Measurements from ENCODE around the gene GAGE2A.
"Not testable (repeated sequence)": the region's sequence is repeated elsewhere in the genome, so short reads cannot be mapped to it uniquely, and the experiment has no call there.

GAGE2A gene

DNA sequence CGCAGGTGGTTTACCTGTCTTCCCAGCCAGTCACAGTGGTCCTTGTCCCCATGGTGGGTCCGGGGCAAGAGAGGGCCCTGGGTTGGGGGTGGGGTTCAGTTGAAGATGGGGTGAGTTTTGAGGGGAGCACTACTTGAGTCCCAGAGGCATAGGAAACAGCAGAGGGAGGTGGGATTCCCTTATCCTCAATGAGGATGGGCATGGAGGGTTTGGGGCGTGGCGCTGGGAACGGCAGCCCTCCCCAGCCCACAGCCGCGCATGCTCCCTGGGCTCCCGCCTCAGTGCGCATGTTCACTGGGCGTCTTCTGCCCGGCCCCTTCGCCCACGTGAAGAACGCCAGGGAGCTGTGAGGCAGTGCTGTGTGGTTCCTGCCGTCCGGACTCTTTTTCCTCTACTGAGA is at the start of gene GAGE2A:
Gene GAGE2A (plus strand): TSS at position 301 of the 400 bp plus-strand sequence. CDS start 1,155 bp downstream, outside the sequence.
- H3K27ac ChIP-seq (ENCODE audit: low read depth, low read length); H3K9ac ChIP-seq (ENCODE audit: low read length in 5 of 5); H3K4me3 ChIP-seq (ENCODE audit: low read depth in 1 of 5, low read length in 5 of 5); H3K9me3 ChIP-seq (ENCODE audit: control insufficient read depth in 5 of 5, low read length in 5 of 5); H3K27me3 ChIP-seq (ENCODE audit: control insufficient read depth in 5 of 5, insufficient read depth in 4 of 5, low read length in 5 of 5); H3K36me3 ChIP-seq (ENCODE audit: control insufficient read depth in 5 of 5, insufficient read depth in 5 of 5, low read length in 5 of 5); H3K4me1 ChIP-seq (ENCODE audit: control insufficient read depth in 5 of 5, insufficient read depth in 5 of 5, low read length in 5 of 5): not testable (repeated sequence)

- not testable (repeated sequence) for H3K9me3 ChIP-seq (ENCODE audit: control insufficient read depth in 5 of 5, low read length in 5 of 5); H3K27me3 ChIP-seq (ENCODE audit: control insufficient read depth in 5 of 5, insufficient read depth in 4 of 5, low read length in 5 of 5); H3K4me1 ChIP-seq (ENCODE audit: control insufficient read depth in 5 of 5, insufficient read depth in 5 of 5, low read length in 5 of 5); H3K9ac ChIP-seq (ENCODE audit: low read length in 5 of 5); H3K36me3 ChIP-seq (ENCODE audit: control insufficient read depth in 5 of 5, insufficient read depth in 5 of 5, low read length in 5 of 5); H3K4me3 ChIP-seq (ENCODE audit: low read depth in 1 of 5, low read length in 5 of 5); H3K27ac ChIP-seq (ENCODE audit: low read depth, low read length)
Observed at GRCh38 chrX:49541433-49541832, 47.9 kb upstream of the GAGE2A start, which contains the start of gene GAGE12D. Gene GAGE12D (plus strand): TSS chrX:49541733. CDS start chrX:49542888, 1,155 bp downstream.

- not testable (repeated sequence) for H3K4me1 ChIP-seq (ENCODE audit: control insufficient read depth in 5 of 5, insufficient read depth in 5 of 5, low read length in 5 of 5); H3K36me3 ChIP-seq (ENCODE audit: control insufficient read depth in 5 of 5, insufficient read depth in 5 of 5, low read length in 5 of 5); H3K4me3 ChIP-seq (ENCODE audit: low read depth in 1 of 5, low read length in 5 of 5); H3K9ac ChIP-seq (ENCODE audit: low read length in 5 of 5); H3K9me3 ChIP-seq (ENCODE audit: control insufficient read depth in 5 of 5, low read length in 5 of 5); H3K27ac ChIP-seq (ENCODE audit: low read depth, low read length); H3K27me3 ChIP-seq (ENCODE audit: control insufficient read depth in 5 of 5, insufficient read depth in 4 of 5, low read length in 5 of 5)
Observed at GRCh38 chrX:49550989-49551388, 38.3 kb upstream of the GAGE2A start, which contains the start of gene GAGE12E. Gene GAGE12E (plus strand): TSS chrX:49551289. CDS start chrX:49552444, 1,155 bp downstream.

GRCh38 chrX:49560542-49560941 is 28.8 kb upstream of the GAGE2A start, which contains the start of gene GAGE12F:
Gene GAGE12F (plus strand): TSS chrX:49560842. CDS start chrX:49561997, 1,155 bp downstream.
- H3K9ac ChIP-seq (ENCODE audit: low read length in 5 of 5); H3K4me1 ChIP-seq (ENCODE audit: control insufficient read depth in 5 of 5, insufficient read depth in 5 of 5, low read length in 5 of 5); H3K27ac ChIP-seq (ENCODE audit: low read depth, low read length); H3K27me3 ChIP-seq (ENCODE audit: control insufficient read depth in 5 of 5, insufficient read depth in 4 of 5, low read length in 5 of 5); H3K36me3 ChIP-seq (ENCODE audit: control insufficient read depth in 5 of 5, insufficient read depth in 5 of 5, low read length in 5 of 5); H3K4me3 ChIP-seq (ENCODE audit: low read depth in 1 of 5, low read length in 5 of 5); H3K9me3 ChIP-seq (ENCODE audit: control insufficient read depth in 5 of 5, low read length in 5 of 5): not testable (repeated sequence)

GRCh38 chrX:49568728-49569127 is 20.6 kb upstream of the GAGE2A start:
- H3K4me1 ChIP-seq (ENCODE audit: control insufficient read depth in 5 of 5, insufficient read depth in 5 of 5, low read length in 5 of 5); H3K27ac ChIP-seq (ENCODE audit: low read depth, low read length); H3K9ac ChIP-seq (ENCODE audit: low read length in 5 of 5); H3K36me3 ChIP-seq (ENCODE audit: control insufficient read depth in 5 of 5, insufficient read depth in 5 of 5, low read length in 5 of 5); H3K27me3 ChIP-seq (ENCODE audit: control insufficient read depth in 5 of 5, insufficient read depth in 4 of 5, low read length in 5 of 5); H3K9me3 ChIP-seq (ENCODE audit: control insufficient read depth in 5 of 5, low read length in 5 of 5); H3K4me3 ChIP-seq (ENCODE audit: low read depth in 1 of 5, low read length in 5 of 5): not testable (repeated sequence)

DNA sequence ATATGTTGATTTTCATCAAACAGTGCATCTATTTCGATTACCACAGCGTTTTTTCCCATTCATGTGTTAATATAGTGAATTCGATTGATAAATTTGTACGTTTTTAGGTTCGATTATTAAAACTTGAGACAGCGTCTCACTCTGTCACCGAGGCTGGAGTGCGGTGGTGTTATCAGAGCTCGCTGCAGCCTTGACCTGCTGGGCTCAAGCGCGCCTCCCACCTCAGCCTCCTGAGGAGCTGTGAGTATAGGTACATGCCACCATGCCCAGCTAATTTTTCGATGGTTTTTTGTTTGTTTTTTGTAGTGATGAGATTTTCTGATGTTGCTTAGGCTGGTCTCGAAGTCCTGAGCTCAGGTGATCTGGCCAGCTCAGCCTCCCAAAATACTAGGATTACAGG is 20.1 kb upstream of the GAGE2A start:
- not testable (repeated sequence) for H3K4me3 ChIP-seq (ENCODE audit: low read depth in 1 of 5, low read length in 5 of 5); H3K27ac ChIP-seq (ENCODE audit: low read depth, low read length); H3K27me3 ChIP-seq (ENCODE audit: control insufficient read depth in 5 of 5, insufficient read depth in 4 of 5, low read length in 5 of 5); H3K9ac ChIP-seq (ENCODE audit: low read length in 5 of 5); H3K4me1 ChIP-seq (ENCODE audit: control insufficient read depth in 5 of 5, insufficient read depth in 5 of 5, low read length in 5 of 5); H3K36me3 ChIP-seq (ENCODE audit: control insufficient read depth in 5 of 5, insufficient read depth in 5 of 5, low read length in 5 of 5); H3K9me3 ChIP-seq (ENCODE audit: control insufficient read depth in 5 of 5, low read length in 5 of 5)

DNA sequence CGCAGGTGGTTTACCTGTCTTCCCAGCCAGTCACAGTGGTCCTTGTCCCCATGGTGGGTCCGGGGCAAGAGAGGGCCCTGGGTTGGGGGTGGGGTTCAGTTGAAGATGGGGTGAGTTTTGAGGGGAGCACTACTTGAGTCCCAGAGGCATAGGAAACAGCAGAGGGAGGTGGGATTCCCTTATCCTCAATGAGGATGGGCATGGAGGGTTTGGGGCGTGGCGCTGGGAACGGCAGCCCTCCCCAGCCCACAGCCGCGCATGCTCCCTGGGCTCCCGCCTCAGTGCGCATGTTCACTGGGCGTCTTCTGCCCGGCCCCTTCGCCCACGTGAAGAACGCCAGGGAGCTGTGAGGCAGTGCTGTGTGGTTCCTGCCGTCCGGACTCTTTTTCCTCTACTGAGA is 19.2 kb upstream of the GAGE2A start, which contains the start of gene GAGE12G:
Gene GAGE12G (plus strand): TSS at position 301 of the 400 bp plus-strand sequence. CDS start 1,155 bp downstream, outside the sequence.
- H3K27me3 ChIP-seq (ENCODE audit: control insufficient read depth in 5 of 5, insufficient read depth in 4 of 5, low read length in 5 of 5); H3K9me3 ChIP-seq (ENCODE audit: control insufficient read depth in 5 of 5, low read length in 5 of 5); H3K4me3 ChIP-seq (ENCODE audit: low read depth in 1 of 5, low read length in 5 of 5); H3K36me3 ChIP-seq (ENCODE audit: control insufficient read depth in 5 of 5, insufficient read depth in 5 of 5, low read length in 5 of 5); H3K27ac ChIP-seq (ENCODE audit: low read depth, low read length); H3K4me1 ChIP-seq (ENCODE audit: control insufficient read depth in 5 of 5, insufficient read depth in 5 of 5, low read length in 5 of 5); H3K9ac ChIP-seq (ENCODE audit: low read length in 5 of 5): not testable (repeated sequence)

GRCh38 chrX:49579649-49580048 is 9.6 kb upstream of the GAGE2A start, which contains the start of gene GAGE12H:
Gene GAGE12H (plus strand): TSS chrX:49579949. CDS start chrX:49581104, 1,155 bp downstream.
- H3K9me3 ChIP-seq (ENCODE audit: control insufficient read depth in 5 of 5, low read length in 5 of 5); H3K27me3 ChIP-seq (ENCODE audit: control insufficient read depth in 5 of 5, insufficient read depth in 4 of 5, low read length in 5 of 5); H3K4me3 ChIP-seq (ENCODE audit: low read depth in 1 of 5, low read length in 5 of 5); H3K4me1 ChIP-seq (ENCODE audit: control insufficient read depth in 5 of 5, insufficient read depth in 5 of 5, low read length in 5 of 5); H3K9ac ChIP-seq (ENCODE audit: low read length in 5 of 5); H3K36me3 ChIP-seq (ENCODE audit: control insufficient read depth in 5 of 5, insufficient read depth in 5 of 5, low read length in 5 of 5); H3K27ac ChIP-seq (ENCODE audit: low read depth, low read length): not testable (repeated sequence)

DNA sequence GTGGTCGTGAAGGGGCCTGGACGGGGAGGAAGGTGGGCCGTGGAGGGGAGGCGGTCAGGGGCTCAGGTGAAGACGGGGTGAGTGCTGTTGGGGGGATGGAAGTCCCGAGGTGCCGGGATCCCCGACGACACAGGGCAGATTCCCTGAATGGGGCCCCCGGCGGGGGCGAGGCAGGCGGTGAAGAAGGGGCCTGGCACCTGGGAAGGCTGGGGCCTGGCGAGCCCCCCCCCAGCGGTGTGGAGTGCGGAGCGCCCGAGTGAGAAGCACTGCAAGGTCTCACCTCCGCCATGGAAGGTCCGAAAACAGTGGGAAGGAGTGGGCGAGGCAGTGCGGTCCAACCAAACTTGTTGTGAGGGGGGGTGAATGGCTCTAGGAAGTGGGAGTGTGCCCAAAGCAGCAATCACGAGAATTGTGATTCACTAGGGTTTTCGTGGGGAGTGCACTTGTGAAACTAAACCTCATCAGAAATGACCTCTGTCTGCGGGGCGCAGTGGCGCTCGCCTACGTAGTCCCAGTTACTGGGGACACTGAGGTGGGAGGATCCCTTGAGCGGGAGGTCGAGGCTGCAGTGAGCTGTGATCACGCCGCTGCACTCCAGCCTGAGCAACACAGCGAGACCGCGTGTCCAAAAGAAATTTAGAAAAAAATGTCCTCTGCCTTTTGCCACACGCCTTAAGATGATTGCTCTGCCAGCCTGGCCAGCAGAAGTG is 628 bp downstream of the GAGE2A start:
- H3K9me3 ChIP-seq (ENCODE audit: control insufficient read depth in 5 of 5, low read length in 5 of 5); H3K36me3 ChIP-seq (ENCODE audit: control insufficient read depth in 5 of 5, insufficient read depth in 5 of 5, low read length in 5 of 5); H3K4me1 ChIP-seq (ENCODE audit: control insufficient read depth in 5 of 5, insufficient read depth in 5 of 5, low read length in 5 of 5); H3K27me3 ChIP-seq (ENCODE audit: control insufficient read depth in 5 of 5, insufficient read depth in 4 of 5, low read length in 5 of 5); H3K4me3 ChIP-seq (ENCODE audit: low read depth in 1 of 5, low read length in 5 of 5); H3K9ac ChIP-seq (ENCODE audit: low read length in 5 of 5); H3K27ac ChIP-seq (ENCODE audit: low read depth, low read length): not testable (repeated sequence)

DNA sequence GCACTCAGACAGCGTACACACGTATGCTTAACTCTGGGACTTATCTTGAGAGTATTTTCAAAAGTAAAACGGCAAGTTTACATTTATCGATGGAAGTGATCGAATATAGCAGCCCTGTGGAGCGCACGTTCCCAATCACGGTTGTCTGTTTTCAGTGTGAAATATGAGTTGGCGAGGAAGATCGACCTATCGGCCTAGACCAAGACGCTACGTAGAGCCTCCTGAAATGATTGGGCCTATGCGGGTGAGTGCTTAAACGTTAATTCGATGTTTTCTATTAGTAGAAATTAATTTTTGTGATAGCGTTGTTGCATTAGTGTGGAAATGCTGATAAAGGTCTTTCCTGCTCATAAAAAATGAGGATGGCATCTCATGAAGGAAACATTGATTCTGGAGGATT is 1.2 kb downstream of the GAGE2A start:
- not testable (repeated sequence) for H3K9me3 ChIP-seq (ENCODE audit: control insufficient read depth in 5 of 5, low read length in 5 of 5); H3K4me3 ChIP-seq (ENCODE audit: low read depth in 1 of 5, low read length in 5 of 5); H3K9ac ChIP-seq (ENCODE audit: low read length in 5 of 5); H3K27me3 ChIP-seq (ENCODE audit: control insufficient read depth in 5 of 5, insufficient read depth in 4 of 5, low read length in 5 of 5); H3K36me3 ChIP-seq (ENCODE audit: control insufficient read depth in 5 of 5, insufficient read depth in 5 of 5, low read length in 5 of 5); H3K4me1 ChIP-seq (ENCODE audit: control insufficient read depth in 5 of 5, insufficient read depth in 5 of 5, low read length in 5 of 5); H3K27ac ChIP-seq (ENCODE audit: low read depth, low read length)

Data from subcutaneous abdominal adipose tissue (tissue), 5 donors.